ENCODE measurements around the gene ASTN2.

ASTN2 gene

DNA sequence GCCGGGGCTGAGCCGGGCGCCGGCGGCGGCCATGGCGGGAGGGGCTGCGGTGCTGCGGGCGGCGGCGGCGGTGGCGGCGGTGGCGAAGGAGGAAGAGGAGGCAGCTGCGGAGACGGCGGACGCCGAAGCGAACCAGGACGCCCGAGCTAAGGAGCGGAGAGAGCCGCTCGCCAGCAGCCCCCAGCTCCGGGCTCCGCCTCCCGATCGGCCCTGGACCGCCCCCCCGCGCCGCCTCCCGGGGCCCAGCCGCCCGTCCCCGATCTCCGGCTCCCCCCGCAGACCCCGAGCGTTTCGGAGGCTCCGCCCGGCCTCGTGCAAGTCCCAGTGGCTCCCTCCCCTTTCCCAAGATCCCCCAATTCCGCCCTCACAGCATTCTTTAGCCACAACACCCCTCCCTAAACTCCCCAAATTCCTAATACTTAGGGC, at the start of gene ASTN2:
ASTN2 (minus strand) TSS at position 152 of the 426 bp plus-strand sequence; CDS start at position 33, 119 bp downstream.
- no peak within 1 kb of the TSS for H3K4me3 ChIP-seq (replicated peaks; ENCODE audit: low read depth, low read length)
- no peaks in the 10 kb centered on the region for H3K36me3 ChIP-seq (ENCODE audit: control insufficient read depth, insufficient read depth, low read length)
- TF ChIP-seq, protein P1, sequence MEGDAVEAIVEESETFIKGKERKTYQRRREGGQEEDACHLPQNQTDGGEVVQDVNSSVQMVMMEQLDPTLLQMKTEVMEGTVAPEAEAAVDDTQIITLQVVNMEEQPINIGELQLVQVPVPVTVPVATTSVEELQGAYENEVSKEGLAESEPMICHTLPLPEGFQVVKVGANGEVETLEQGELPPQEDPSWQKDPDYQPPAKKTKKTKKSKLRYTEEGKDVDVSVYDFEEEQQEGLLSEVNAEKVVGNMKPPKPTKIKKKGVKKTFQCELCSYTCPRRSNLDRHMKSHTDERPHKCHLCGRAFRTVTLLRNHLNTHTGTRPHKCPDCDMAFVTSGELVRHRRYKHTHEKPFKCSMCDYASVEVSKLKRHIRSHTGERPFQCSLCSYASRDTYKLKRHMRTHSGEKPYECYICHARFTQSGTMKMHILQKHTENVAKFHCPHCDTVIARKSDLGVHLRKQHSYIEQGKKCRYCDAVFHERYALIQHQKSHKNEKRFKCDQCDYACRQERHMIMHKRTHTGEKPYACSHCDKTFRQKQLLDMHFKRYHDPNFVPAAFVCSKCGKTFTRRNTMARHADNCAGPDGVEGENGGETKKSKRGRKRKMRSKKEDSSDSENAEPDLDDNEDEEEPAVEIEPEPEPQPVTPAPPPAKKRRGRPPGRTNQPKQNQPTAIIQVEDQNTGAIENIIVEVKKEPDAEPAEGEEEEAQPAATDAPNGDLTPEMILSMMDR (IDR thresholded peaks at IDR 0.05; ENCODE audit: insufficient read depth, low read length, poor library complexity, severe bottlenecking), result no peak
- H3K27me3 ChIP-seq (replicated peaks; ENCODE audit: control insufficient read depth, insufficient read depth, low read length), result peaks cover 1% of the 10 kb centered on the region; the same call in 1 of the 2 replicates
- peak; percentile 6 for DNase-seq (ENCODE audit: extremely low read depth, insufficient read length)

DNA sequence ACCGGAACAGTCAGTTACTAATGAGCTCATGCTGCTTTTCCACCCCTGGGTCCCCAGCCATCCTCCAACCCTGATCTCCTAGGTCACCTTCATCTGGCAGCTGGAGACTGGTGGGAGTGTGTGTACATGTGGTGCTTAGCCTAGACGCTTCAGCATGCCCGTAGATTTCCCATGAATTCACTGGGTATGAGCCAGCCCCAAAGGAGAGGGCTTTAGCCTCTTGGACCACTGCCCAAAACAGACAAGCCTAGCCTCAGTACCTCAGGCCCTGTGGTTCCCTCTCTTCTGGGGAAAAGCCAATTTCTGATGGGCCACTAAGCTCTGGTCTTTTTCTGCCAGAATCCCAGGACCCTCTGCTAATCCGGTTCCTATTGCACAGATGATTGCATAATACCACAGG, 48.0 kb upstream of the ASTN2 start:
- DNase-seq (ENCODE audit: extremely low read depth, insufficient read length), result no peak
- Histone ChIP-seq H3K36me3 (ENCODE audit: control insufficient read depth, insufficient read depth, low read length) (no peaks in the 10 kb centered on the region), H3K27me3 (replicated peaks; ENCODE audit: control insufficient read depth, insufficient read depth, low read length) (no peaks in the 10 kb centered on the region), H3K4me3 (replicated peaks; ENCODE audit: low read depth, low read length) (no peak overlapping the region)
- TF ChIP-seq, protein P1 (IDR thresholded peaks at IDR 0.05; ENCODE audit: insufficient read depth, low read length, poor library complexity, severe bottlenecking), result no peak

DNA sequence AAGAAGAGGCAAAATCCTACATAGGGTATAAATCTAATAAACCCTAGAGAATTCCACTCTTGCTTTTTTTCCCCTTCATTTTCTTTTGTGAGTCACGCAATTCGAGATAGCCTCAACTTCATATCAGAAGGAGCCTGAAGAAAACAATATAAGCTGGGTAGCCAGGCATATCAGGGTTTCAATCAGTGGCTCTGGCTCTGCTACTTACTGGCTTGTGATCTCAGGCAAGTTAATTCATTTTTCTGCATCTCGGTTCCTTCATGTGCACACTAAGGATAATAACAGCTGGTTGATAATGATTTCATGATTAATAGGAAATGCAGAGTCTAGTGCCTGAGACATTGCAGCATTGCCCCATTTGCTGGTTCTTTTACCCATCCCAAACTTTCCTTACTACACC, 46.5 kb upstream of the ASTN2 start:
- DNase-seq (ENCODE audit: extremely low read depth, insufficient read length), result no peak
- TF ChIP-seq, protein P1 (IDR thresholded peaks at IDR 0.05; ENCODE audit: insufficient read depth, low read length, poor library complexity, severe bottlenecking), result no peak
- no peaks in the 10 kb centered on the region for H3K36me3 ChIP-seq (ENCODE audit: control insufficient read depth, insufficient read depth, low read length)
- no peak overlapping the region for H3K4me3 ChIP-seq (replicated peaks; ENCODE audit: low read depth, low read length)
- H3K27me3 ChIP-seq (replicated peaks; ENCODE audit: control insufficient read depth, insufficient read depth, low read length), result no peaks in the 10 kb centered on the region

DNA sequence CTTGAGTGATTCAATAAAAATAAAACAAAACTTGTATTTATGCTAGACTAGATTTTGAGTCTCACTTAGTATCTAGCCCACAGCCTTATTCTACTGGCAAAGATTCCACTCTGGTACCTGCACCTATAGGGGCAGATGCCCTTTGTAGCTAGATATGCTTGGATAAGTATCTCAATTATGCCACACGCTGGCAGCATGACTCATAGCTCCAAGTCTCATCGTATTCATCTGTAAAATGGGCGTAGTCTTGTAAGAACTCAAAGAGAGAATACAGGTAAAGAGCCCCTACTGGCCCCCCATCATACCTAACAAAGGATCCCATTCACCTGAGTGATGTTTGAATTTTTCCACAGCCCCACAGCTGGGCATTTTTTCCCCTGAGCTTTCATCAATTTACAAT, 45.9 kb upstream of the ASTN2 start:
- TF ChIP-seq, protein P1 (IDR thresholded peaks at IDR 0.05; ENCODE audit: insufficient read depth, low read length, poor library complexity, severe bottlenecking), result no peak
- no peak overlapping the region for H3K4me3 ChIP-seq (replicated peaks; ENCODE audit: low read depth, low read length)
- no peaks in the 10 kb centered on the region for H3K36me3 ChIP-seq (ENCODE audit: control insufficient read depth, insufficient read depth, low read length)
- DNase-seq (ENCODE audit: extremely low read depth, insufficient read length), result no peak
- H3K27me3 ChIP-seq (replicated peaks; ENCODE audit: control insufficient read depth, insufficient read depth, low read length), result 0 out of 2 replicates have a peak, but pooled peaks cover 1% of the 10 kb centered on the region

DNA sequence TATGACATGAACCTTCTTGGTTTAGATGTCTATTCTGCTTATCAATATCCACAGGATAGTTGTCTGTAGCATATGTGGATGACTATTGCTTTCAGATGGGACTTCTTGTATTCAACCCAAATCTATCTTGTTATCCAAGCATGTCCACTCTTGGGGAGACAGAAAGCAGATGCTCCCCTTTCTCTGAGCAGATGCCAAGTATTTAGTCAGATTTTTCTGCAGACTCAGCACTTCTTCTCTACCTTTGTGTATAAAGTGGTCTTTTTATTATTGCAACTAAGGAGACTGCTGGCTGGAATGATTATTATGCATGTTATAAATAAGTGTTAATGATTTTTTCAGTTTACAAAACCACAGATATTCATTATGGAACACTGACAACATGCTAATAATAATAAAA, 45.1 kb upstream of the ASTN2 start:
- TF ChIP-seq, protein P1 (IDR thresholded peaks at IDR 0.05; ENCODE audit: insufficient read depth, low read length, poor library complexity, severe bottlenecking), result no peak
- no peak for DNase-seq (ENCODE audit: extremely low read depth, insufficient read length)
- H3K36me3 ChIP-seq (ENCODE audit: control insufficient read depth, insufficient read depth, low read length), result no peaks in the 10 kb centered on the region
- H3K27me3 ChIP-seq (replicated peaks; ENCODE audit: control insufficient read depth, insufficient read depth, low read length), result 0 out of 2 replicates have a peak, but pooled peaks cover 1% of the 10 kb centered on the region
- no peak overlapping the region for H3K4me3 ChIP-seq (replicated peaks; ENCODE audit: low read depth, low read length)

DNA sequence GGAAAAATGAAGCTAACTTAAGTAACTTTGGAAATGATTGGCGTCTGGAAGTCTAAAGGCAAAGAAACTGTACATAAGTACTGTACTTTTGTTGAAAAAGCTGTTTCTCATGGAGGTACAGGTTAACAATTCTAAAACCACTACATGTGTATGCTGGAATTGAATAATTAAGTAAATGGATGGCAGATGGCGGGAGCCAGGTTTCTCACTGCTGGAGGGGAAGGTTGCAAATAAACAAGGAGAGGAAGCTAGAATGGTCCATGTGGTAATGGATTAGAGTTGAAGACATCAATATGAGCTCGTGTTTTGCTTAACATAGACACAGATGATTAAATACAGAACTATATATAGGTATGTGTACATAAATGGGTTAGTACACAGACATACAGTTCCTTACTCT, 43.2 kb upstream of the ASTN2 start:
- H3K4me3 ChIP-seq (replicated peaks; ENCODE audit: low read depth, low read length), result no peak overlapping the region
- TF ChIP-seq, protein P1 (IDR thresholded peaks at IDR 0.05; ENCODE audit: insufficient read depth, low read length, poor library complexity, severe bottlenecking), result no peak
- H3K27me3 ChIP-seq (replicated peaks; ENCODE audit: control insufficient read depth, insufficient read depth, low read length), result 0 out of 2 replicates have a peak, but pooled peaks cover 1% of the 10 kb centered on the region
- H3K36me3 ChIP-seq (ENCODE audit: control insufficient read depth, insufficient read depth, low read length), result no peaks in the 10 kb centered on the region
- DNase-seq (ENCODE audit: extremely low read depth, insufficient read length), result no peak

Data from GM06990 (cell line).